SK-N-SH (cell line): ENCODE results near the gene PRKN. TPM values are rescaled to one million over a fixed set of nuclear protein-coding genes. Genes with fewer than 3 reads are reported as not detected.

Experiments used
- CTCF ChIA-PET: fragments of 300-600, 350-600 bp; formaldehyde crosslinking; extraction: SDS; loops from one replicate; lab custom pipeline; 2021; lab: Yijun Ruan, JAX
- POLR2A ChIA-PET: fragments of 350-600 bp; sonication (Branson Sonifier 250); formaldehyde crosslinking; extraction: SDS; loops from one replicate; lab custom pipeline; 2020; ENCODE audit warnings: antibody characterized with exemption, inconsistent platforms; lab: Yijun Ruan, JAX
- DNase-seq: peaks from one replicate; pipeline ENCODE4 v3.0.0; 2012
- H2AFZ ChIP-seq: fragments of 200-600 bp; sonication (generic); 2 replicates; pipeline ENCODE4 v1.8.1; 2016; ENCODE audit warnings: antibody characterized with exemption, mild to moderate bottlenecking, low read depth
- H3F3A ChIP-seq: fragments of 200-600 bp; sonication (generic); replicated peaks from 2 replicates; pipeline ENCODE3; 2016; ENCODE audit warnings: antibody characterized with exemption, mild to moderate bottlenecking; ENCODE audit not compliant: insufficient read depth
- H3K27ac ChIP-seq, 2 experiments: fragments of 200-500 bp in 1 of 2; fragments of 200-600 bp in 1 of 2; sonication (Bioruptor generic) in 1 of 2; sonication (generic), shearing (Covaris generic) in 1 of 2; 2 replicates each; pipeline versions ENCODE4 v1.5.1 to v1.6.1; 2014 to 2016; ENCODE audit warnings: low read depth in 2 of 2, inconsistent platforms in 1 of 2, low read length in 1 of 2, mild to moderate bottlenecking in 1 of 2, mixed read lengths in 1 of 2
- H3K27me3 ChIP-seq: fragments of 200-600 bp; sonication (generic), shearing (Covaris generic); 2 replicates; pipeline ENCODE4 v1.6.1; 2016; ENCODE audit warnings: mixed run types; ENCODE audit not compliant: insufficient read depth
- H3K36me3 ChIP-seq, 2 experiments: fragments of 200-500 bp in 1 of 2; fragments of 200-600 bp in 1 of 2; sonication (Bioruptor generic) in 1 of 2; sonication (generic) in 1 of 2; replicated peaks in 1 of 2; 2 replicates each; pipeline versions ENCODE3 to v1.5.1; 2014 to 2016; ENCODE audit warnings: low read length in 1 of 2, mild to moderate bottlenecking in 1 of 2; ENCODE audit not compliant: insufficient read depth in 2 of 2, control insufficient read depth in 1 of 2
- H3K4me1 ChIP-seq, 2 experiments: fragments of 200-500 bp in 1 of 2; fragments of 200-600 bp in 1 of 2; sonication (Bioruptor generic) in 1 of 2; sonication (generic), shearing (Covaris generic) in 1 of 2; 2 replicates each; pipeline versions ENCODE4 v1.5.1 to v1.6.1; 2014 to 2016; ENCODE audit warnings: low read depth in 1 of 2, low read length in 1 of 2, mixed run types in 1 of 2; ENCODE audit not compliant: insufficient read depth in 2 of 2, control insufficient read depth in 1 of 2
- H3K4me2 ChIP-seq: fragments of 200-600 bp; sonication (generic), shearing (Covaris generic); 2 replicates; pipeline ENCODE4 v1.6.1; 2017; ENCODE audit warnings: mixed run types
- H3K4me3 ChIP-seq, 2 experiments: fragments of 200-500 bp in 1 of 2; fragments of 200-600 bp in 1 of 2; sonication (Bioruptor generic) in 1 of 2; sonication (generic), shearing (Covaris generic) in 1 of 2; 2 replicates each; pipeline versions ENCODE4 v1.5.1 to v1.8.1; 2014 to 2016; ENCODE audit warnings: low read depth in 2 of 2, inconsistent platforms in 1 of 2, low read length in 1 of 2, mild to moderate bottlenecking in 1 of 2, mixed read lengths in 1 of 2, moderate library complexity in 1 of 2
- H3K79me2 ChIP-seq: fragments of 200-600 bp; sonication (generic); 2 replicates; pipeline ENCODE4 v1.8.1; 2017; ENCODE audit warnings: mild to moderate bottlenecking; ENCODE audit not compliant: insufficient read depth
- H3K9ac ChIP-seq: fragments of 200-600 bp; sonication (generic); 2 replicates; pipeline ENCODE4 v1.6.1; 2017; ENCODE audit warnings: mixed run types
- H3K9me2 ChIP-seq: fragments of 200-600 bp; sonication (generic); 2 replicates; pipeline ENCODE4 v1.6.1; 2017; ENCODE audit warnings: mixed run types
- H3K9me3 ChIP-seq: fragments of 200-600 bp; sonication (generic); 2 replicates; pipeline ENCODE4 v1.6.1; 2017; ENCODE audit warnings: mixed run types, mild to moderate bottlenecking, moderate library complexity
- H4K20me1 ChIP-seq: fragments of 200-600 bp; sonication (generic); 2 replicates; pipeline ENCODE4 v1.6.1; 2017; ENCODE audit warnings: mild to moderate bottlenecking, mixed run types; ENCODE audit not compliant: insufficient read depth
- CHD2 ChIP-seq: fragments of 150-350 bp; IDR thresholded peaks from 2 replicates; pipeline ENCODE4 v1.6.1; 2018; ENCODE audit warnings: low read length; ENCODE audit not compliant: partially characterized antibody
- ELF1 ChIP-seq: IDR thresholded peaks from 2 replicates; pipeline ENCODE4 v1.4.0; 2012
- FOXM1 ChIP-seq: IDR thresholded peaks from 2 replicates; pipeline ENCODE4 v1.4.0; 2012; ENCODE audit warnings: low read depth, mild to moderate bottlenecking
- GABPA ChIP-seq: IDR thresholded peaks from 2 replicates; pipeline ENCODE4 v1.4.0; 2012; ENCODE audit warnings: low read depth, mild to moderate bottlenecking
- JUND ChIP-seq: IDR thresholded peaks from 2 replicates; pipeline ENCODE4 v1.4.0; 2012
- MXI1 ChIP-seq: IDR thresholded peaks from 2 replicates; pipeline ENCODE4 v1.6.1; 2012; ENCODE audit warnings: mild to moderate bottlenecking, low read depth, low read length, improper control_type of control experiment
- NRF1 ChIP-seq: IDR thresholded peaks from 2 replicates; pipeline ENCODE4 v1.6.1; 2012; ENCODE audit warnings: low read depth, mild to moderate bottlenecking, low read length
- RCOR1 ChIP-seq: fragments of 150-350 bp; IDR thresholded peaks from 2 replicates; pipeline ENCODE4 v1.6.1; 2017; ENCODE audit warnings: antibody characterized with exemption, low read length
- TAF1 ChIP-seq: IDR thresholded peaks from 2 replicates; pipeline ENCODE4 v1.6.1; 2012; ENCODE audit warnings: low read depth, mild to moderate bottlenecking, low read length, moderate library complexity, borderline replicate concordance
- TEAD4 ChIP-seq: IDR thresholded peaks from 2 replicates; pipeline ENCODE4 v1.4.0; 2012; ENCODE audit warnings: mild to moderate bottlenecking, borderline replicate concordance; ENCODE audit not compliant: insufficient read depth
- USF1 ChIP-seq: IDR thresholded peaks from 2 replicates; pipeline ENCODE4 v1.4.0; 2012; ENCODE audit warnings: low read depth, borderline replicate concordance
- WGBS: methylation state at CpG from one replicate; pipeline ENCODE4 v1.1.6; 2017; ENCODE audit warnings: low lambda C conversion rate; 5-methylcytosine and 5-hydroxymethylcytosine counted together
- polyA plus RNA-seq, 3 experiments: library from polyadenylated mRNA; depleted of rRNA; stranded (reverse); fragments of >200 nt; gene quantifications; 2 replicates each; pipeline ENCODE4 v1.2.3, GENCODE V29; 2012
- TF ChIP-seq, protein P1 (sequence below): fragments of 150-350 bp; IDR thresholded peaks from 2 replicates; pipeline ENCODE4 v1.6.1; 2017; ENCODE audit warnings: antibody characterized with exemption, low read length, low read depth, borderline replicate concordance
- TF ChIP-seq, protein P2 (sequence below): IDR thresholded peaks from 2 replicates; pipeline ENCODE4 v1.4.0; 2012; ENCODE audit warnings: low read depth

Gene PRKN
- polyA plus RNA-seq, 1 of the 3 experiments (the other 2 are of a cell fraction), result 0.76 TPM

- no peak for DNase-seq
- no peak overlapping the region for H2AFZ ChIP-seq
- no peaks in the 10 kb centered on the region for H3K9me3 ChIP-seq
- no peaks in the 10 kb centered on the region for H3K79me2 ChIP-seq
- H3K36me3 ChIP-seq, result no peaks in the 10 kb centered on the region
- no peak overlapping the region for H3K4me3 ChIP-seq
- H3K9me2 ChIP-seq, result no peaks in the 10 kb centered on the region
- H3F3A ChIP-seq, result no peaks in the 10 kb centered on the region
- no peaks in the 10 kb centered on the region for H3K27me3 ChIP-seq
- H3K4me1 ChIP-seq, result no peaks in the 10 kb centered on the region
- H3K4me2 ChIP-seq, result no peak overlapping the region
- H3K27ac ChIP-seq, result no peak overlapping the region
- WGBS, result 37% methylated on average over 2 of the region's 2 CpGs
- POLR2A ChIA-PET, result no interaction called here
- no peak overlapping the region for H3K9ac ChIP-seq
- TF ChIP-seq GABPA, result no peak
- TF ChIP-seq NRF1, result no peak
- TF ChIP-seq, protein P1, sequence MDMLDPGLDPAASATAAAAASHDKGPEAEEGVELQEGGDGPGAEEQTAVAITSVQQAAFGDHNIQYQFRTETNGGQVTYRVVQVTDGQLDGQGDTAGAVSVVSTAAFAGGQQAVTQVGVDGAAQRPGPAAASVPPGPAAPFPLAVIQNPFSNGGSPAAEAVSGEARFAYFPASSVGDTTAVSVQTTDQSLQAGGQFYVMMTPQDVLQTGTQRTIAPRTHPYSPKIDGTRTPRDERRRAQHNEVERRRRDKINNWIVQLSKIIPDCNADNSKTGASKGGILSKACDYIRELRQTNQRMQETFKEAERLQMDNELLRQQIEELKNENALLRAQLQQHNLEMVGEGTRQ, result no peak
- TF ChIP-seq, protein P2, sequence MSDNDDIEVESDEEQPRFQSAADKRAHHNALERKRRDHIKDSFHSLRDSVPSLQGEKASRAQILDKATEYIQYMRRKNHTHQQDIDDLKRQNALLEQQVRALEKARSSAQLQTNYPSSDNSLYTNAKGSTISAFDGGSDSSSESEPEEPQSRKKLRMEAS, result no peak
- TF ChIP-seq USF1, result no peak
- no peak for TF ChIP-seq MXI1
- TF ChIP-seq CHD2, result no peak
- CTCF ChIA-PET, result interaction anchor here (0.6 kb wide), 1 partner anchor 53 kb away, joined by 3 read pairs; no protein-coding TSS in a partner anchor
- H4K20me1 ChIP-seq, result no peaks in the 10 kb centered on the region
Observed at GRCh38 chr6:161884782-161885181, 842.8 kb downstream of the PRKN start.

DNA sequence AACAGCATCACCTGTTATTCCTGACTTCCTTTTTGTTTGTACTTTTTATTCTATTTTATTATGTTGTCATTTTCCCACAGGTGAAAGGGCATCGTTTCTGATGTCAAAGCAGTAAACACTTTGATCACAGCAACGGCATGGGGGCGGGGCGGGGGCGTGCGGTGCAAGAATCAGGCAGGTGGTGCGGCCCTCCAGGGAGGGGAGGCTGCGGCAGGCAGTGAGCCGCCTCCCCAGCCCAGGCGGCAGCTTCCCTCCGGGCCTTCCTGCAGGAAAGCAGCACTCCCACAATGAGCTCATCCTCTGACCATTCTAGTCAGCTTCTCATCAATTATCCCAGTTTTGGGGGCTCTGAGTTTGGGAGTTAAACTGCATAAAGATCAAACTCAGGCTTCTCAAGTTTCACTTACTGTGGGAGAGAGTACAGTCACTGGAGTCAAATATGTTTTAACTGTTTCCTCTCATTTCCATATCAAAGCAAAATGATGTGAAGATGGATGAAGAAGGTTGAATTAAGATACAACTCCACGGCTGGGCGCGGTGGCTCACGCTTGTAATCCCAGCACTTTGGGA, 845.3 kb downstream of the PRKN start:
- POLR2A ChIA-PET, result no interaction called here
- Histone ChIP-seq H3K9me3 (no peaks in the 10 kb centered on the region), H3K79me2 (no peaks in the 10 kb centered on the region), H3K4me1 (no peaks in the 10 kb centered on the region), H3K4me3 (no peak overlapping the region), H3K9ac (no peak overlapping the region), H2AFZ (no peak overlapping the region), H3K36me3 (no peaks in the 10 kb centered on the region), H3F3A (no peaks in the 10 kb centered on the region), H3K27ac (no peak overlapping the region), H4K20me1 (no peaks in the 10 kb centered on the region), H3K27me3 (no peaks in the 10 kb centered on the region), H3K4me2 (no peak overlapping the region), H3K9me2 (no peaks in the 10 kb centered on the region)
- TF ChIP-seq TEAD4 (no peak), RCOR1 (no peak), MXI1 (no peak), TAF1 (no peak), JUND (no peak), ELF1 (no peak), FOXM1 (no peak)
- TF ChIP-seq, protein P2, result no peak
- CTCF ChIA-PET, result interaction anchor here (0.7 kb wide), 1 partner anchor 20 kb away, joined by 3 read pairs; no protein-coding TSS in a partner anchor
- no peak for DNase-seq
- 82% methylated on average over 12 of the region's 15 CpGs for WGBS
